ENCODE data around the gene SUV39H2.
"Not testable (repeated sequence)": the region's sequence is repeated elsewhere in the genome, so short reads cannot be mapped to it uniquely, and the experiment has no call there.

SUV39H2 gene
- 3.1 to 6.9 reads per million in 2 donors for total RNA-seq

GRCh38 chr10:14878266-14879123 lies at the start of gene SUV39H2:
Gene SUV39H2 (plus strand): TSS chr10:14878866. CDS start chr10:14878889, 23 bp downstream.
- DNase-seq, result peak; percentile 85

DNA sequence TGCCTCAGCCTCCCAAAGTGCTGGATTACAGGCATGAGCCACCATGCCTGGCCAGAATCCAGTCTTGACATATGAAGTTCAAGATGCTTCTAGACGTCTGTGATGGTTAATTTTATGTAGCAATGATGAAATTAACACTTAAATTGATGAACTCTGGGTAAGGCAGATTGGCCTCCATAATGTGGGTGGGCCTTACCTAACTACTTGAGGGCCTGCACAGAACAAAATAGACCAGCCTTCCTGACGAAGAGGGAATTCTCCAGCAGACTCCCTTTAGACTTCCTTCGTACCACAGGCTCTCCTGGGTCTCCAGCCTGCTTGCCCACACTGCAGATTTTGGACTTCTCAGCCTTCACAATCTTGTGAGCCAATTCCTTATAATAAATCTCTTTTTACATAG lies 45.6 kb upstream of the SUV39H2 start:
- no peak for DNase-seq

DNA sequence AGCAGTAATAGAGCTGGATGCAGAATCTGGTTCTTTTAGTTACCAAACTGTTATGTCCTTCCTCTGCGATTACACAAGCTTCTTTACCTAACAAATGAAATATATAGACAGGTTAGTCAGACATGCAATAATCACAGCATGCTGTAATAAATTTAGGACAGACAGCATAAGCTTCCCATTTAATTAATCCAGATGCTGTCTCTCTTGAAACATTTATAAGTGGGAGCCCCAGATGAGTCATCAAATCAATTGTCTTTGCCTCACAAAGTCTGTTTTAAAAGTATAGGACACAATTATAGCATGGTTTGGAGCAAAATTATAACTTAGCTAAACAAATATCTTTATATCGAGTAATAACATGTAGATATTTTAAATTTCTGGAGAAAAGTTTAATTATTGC lies 42.5 kb upstream of the SUV39H2 start:
- no peak for DNase-seq

DNA sequence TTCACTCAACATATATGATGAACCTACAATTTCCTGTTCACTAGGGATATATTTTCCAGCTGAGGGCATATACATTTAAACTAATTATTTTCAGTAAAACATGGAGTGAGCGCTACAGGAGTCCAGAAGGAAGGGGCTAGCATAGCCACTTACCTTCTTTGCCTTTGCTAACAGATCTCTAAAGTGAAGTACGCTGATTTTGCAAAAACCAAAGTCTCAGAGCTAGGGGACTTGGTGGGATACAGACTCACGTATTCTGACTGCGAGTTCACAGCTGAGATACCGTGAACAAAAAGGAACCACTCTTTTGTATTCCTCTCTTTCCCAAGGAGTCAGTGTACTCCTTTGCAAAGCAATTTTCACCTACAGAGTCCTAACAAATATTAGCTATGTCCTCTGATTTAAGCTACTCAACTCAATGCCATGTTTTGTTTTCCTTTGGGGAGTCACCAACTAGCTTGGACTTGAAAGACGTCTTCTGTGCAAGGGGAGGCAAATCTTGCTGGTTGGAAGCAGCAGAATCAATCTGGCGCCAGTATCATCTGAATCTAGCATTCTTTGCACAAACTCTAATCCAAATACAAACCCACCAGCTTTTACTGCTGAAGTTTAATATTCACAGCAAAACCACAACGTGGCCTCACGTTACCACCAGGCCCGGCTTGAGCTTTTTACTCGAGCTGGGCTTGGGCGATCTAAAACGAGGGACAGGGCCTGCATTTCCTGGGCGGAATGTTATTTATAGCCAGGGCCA lies 41.5 kb upstream of the SUV39H2 start:
- no peak for DNase-seq

- DNase-seq, result peak; percentile 99
Observed at GRCh38 chr10:14837757-14838581, 40.7 kb upstream of the SUV39H2 start, which contains the start of the genes CDNF, HSPA14 and MSANTD7. Gene CDNF (minus strand): TSS chr10:14838037. CDS start chr10:14837946, 91 bp downstream. Gene HSPA14 (plus strand): TSS chr10:14838306. CDS start chr10:14838403, 97 bp downstream. Gene MSANTD7 (plus strand): TSS chr10:14838306. CDS start chr10:14842285, 3,979 bp downstream.

DNA sequence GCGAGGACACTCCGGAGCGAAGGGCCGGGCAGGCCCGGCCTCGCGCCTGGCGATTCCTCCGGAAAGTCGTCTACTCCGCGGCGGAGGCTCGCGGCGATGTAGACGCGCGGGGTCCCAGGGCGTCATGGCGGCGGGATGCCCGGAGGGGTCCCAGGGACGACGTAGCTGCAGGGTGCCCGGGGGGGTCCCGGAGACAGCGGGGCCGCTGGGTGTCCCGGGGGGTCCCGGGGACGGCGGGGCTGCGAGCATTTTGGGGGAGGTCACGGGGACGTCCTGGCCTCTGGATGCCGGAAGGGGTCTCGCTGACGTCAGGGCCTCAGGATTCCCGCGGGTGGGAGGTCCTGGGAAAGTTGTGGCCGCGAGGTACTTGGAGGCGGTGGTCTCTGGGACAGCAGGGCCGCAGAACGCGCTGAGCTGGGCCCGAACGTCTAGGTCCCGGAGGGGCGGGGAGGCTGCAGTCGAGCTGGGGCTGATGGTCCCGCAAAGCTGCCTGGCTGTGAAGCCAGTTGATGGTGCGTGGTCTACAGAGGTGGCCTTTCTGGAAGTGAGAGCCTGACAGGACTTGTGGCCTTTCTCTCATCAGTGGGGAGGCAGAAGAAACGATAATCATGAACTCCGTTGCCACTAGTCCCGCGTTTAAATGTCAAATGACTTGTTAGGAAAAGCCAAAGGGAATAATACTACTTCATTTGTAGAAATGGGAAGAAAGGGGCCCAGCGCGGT lies 39.9 kb upstream of the SUV39H2 start:
- peak; percentile 13 for DNase-seq

GRCh38 chr10:14839305-14839695 lies 39.4 kb upstream of the SUV39H2 start:
- no peak for DNase-seq

- DNase-seq, result no peak
Observed at GRCh38 chr10:14840178-14840577, 38.5 kb upstream of the SUV39H2 start.

DNA sequence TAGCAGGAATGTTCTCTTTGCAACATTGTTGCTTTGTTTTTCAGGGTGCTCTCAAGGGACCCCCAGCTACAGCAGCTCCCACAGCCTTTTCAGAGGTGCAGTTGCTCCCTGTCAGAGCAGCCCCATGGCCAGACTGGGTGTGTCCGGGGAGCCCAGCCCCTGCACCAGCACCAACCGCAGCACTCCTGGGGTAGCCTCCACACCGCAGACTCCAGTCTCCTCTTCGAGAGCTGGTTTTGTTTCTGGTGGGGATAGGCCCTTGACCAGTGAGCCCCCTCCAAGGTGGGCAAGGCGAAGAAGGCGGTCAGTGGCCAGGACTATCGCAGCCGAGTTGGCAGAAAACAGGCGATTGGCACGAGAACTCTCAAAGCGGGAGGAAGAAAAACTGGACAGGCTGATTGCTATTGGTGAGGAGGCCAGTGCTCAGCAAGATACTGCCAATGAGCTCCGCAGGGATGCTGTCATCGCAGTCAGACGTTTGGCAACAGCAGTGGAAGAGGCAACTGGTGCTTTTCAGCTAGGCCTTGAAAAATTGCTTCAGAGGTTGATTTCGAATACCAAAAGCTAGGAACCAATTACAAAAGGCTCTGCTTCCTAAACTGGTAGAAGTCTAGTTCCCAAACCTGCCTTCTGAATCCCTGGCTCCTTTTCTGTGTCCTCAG lies 35.2 kb upstream of the SUV39H2 start:
- DNase-seq, result no peak

DNA sequence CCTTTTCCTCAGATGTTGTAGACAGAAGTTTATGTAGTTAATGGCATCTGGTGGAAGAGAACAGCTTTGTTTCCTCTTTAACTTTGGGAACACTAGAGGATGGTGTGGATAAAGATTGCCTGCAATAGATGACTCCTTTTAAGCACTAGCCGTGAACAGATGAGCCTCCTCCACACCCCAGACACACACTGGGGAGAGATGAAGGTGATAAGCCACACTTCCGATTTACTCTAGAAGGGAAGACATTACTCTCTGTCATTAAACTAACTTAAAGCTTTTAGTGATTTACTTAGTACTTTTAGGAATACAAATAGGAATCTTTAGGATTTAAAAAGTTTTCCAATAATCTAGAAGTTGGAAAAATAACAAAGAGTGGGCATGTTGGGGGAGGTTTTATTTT lies 33.7 kb upstream of the SUV39H2 start:
- no peak for DNase-seq

- no peak for DNase-seq
Observed at GRCh38 chr10:14852236-14852635, 26.4 kb upstream of the SUV39H2 start.

- no peak for DNase-seq
Observed at GRCh38 chr10:14855453-14855852, 23.2 kb upstream of the SUV39H2 start.

DNA sequence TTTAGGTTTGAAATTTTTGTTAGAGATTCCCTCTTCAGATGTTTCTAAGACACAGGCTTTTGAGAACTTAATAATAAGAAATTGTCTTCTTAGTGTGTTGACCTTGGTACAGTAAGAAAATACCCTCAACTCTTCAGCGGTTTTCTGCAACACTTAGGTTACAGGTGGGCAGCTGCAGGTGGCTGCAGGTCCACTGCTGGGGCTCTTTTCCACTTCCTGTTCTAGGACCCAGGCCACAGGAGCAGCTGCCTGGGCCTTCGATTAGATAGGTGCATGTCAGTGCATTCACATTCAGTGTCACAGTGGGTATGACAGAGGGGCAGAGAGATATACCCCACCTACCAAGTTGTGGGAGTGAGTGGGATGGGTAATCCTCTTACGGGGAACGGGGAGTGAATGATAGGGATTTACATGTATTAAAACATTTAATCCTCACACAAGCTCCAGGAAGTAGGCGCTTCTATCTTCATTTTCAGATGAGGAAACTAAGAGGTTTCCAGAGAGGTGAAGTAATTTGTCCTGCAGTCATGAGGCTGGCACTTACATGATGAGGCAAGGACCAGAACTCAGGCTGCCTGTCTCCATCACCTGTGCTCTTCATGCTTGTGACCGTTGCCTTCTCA lies 20.2 kb upstream of the SUV39H2 start:
- DNase-seq, result no peak

- DNase-seq, result no peak
Observed at GRCh38 chr10:14859043-14859442, 19.6 kb upstream of the SUV39H2 start.

DNA sequence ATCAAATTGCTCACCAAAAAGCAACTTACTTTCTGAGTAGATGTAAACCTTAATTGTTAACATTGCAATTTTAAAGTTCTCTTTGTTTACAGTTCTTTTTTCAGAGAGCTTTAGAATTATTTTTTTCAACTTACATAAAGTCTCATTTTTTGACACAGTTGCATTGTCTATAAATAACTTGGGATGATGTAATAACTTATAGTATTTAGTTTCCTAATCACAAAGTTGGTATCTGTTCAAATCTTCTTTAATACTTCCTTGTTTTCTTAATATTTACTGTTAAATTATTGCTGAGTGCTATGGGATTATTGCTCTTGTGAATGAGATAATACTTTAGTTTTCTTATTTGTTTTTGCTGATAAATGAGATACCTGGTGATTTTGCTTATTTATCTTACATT lies 18.9 kb upstream of the SUV39H2 start:
- DNase-seq, result no peak

DNA sequence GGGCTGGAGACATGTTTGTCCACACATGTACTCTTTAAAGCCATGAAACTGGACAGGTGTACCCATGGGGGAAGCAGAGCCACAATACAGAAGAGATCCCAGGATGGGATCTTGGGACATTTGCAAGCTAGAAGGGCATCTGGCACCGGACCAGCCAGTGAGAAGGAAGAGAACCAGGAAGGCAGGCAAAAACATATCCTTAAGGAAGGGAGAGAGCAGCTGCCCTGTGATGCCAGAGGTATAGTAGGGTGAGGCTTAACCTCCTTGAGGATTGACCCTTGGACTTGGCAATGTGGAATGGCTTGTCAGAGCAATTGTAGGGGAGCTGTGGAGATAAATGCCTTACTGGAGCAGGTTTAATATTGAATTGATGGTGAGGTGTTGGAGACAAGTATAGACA lies 17.9 kb upstream of the SUV39H2 start:
- no peak for DNase-seq

GRCh38 chr10:14864466-14864865 lies 14.2 kb upstream of the SUV39H2 start:
- DNase-seq, result not testable (repeated sequence)

DNA sequence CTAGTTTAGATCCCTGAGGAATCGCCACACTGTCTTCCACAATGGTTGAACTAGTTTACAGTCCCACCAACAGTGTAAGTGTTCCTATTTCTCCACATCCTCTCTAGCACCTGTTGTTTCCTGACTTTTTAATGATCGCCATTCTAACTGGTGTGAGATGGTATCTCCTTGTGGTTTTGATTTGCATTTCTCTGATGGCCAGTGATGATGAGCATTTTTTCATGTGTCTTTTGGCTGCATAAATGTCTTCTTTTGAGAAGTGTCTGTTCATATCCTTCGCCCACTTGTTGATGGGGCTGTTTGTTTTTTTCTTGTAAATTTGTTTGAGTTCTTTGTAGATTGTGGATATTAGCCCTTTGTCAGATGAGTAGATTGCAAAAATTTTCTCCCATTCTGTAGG lies 13.8 kb upstream of the SUV39H2 start:
- not testable (repeated sequence) for DNase-seq

DNA sequence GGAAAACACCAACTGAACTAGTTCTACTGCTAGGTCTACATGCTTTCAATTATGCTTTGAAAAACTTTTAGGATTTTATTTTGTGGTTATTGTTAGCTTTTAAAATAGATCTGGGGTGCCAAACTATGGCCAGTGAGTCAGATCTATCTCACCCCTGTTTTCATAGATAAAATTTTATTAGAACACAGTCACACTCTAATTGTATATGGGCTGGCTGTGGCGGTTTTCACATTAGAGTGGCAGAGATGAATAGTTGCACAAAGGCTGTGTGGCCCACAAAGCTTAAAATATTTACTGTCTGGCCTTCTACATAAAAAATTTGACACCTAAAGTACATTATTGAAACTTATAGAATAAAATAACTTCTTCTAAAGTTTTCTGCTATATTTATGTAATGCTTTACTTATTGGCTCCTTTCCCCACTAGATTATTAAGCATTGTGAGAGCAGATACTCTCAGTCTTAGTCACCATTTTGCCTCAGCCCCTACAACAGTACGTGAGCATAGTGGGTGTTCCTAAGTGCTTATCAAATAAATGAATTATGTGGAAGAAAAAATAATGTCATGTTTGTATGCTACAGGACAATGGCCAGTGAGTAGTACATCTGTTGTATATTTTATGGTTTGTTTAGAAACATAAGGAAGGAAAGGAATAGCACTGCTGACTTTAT lies 5.4 kb upstream of the SUV39H2 start:
- no peak for DNase-seq

- no peak for DNase-seq
Observed at GRCh38 chr10:14875941-14876340, 2.7 kb upstream of the SUV39H2 start.
